B cell (primary cell): Measurements from ENCODE around the gene HOXB3. TPM values are rescaled to one million over a fixed set of nuclear protein-coding genes. Genes with fewer than 3 reads are reported as not detected.

Experiments
- ATAC-seq: fragments of 200-7000 bp; cut with Tn5 transposase; one replicate; pipeline ENCODE4 v1.10.0; 2021; ENCODE audit warnings: low read depth, mild to moderate bottlenecking, moderate number of reproducible peaks, moderate library complexity
- CTCF ChIA-PET: fragments of 350-600 bp; sonication (Branson Sonifier 250); formaldehyde crosslinking; loops from one replicate; lab custom pipeline; 2021; ENCODE audit warnings: antibody characterized with exemption, inconsistent platforms; lab: Charles Lee
- POLR2A ChIA-PET: fragments of 350-600 bp; sonication (Branson Sonifier 250); formaldehyde crosslinking; loops from one replicate; lab custom pipeline; 2021; ENCODE audit warnings: antibody characterized with exemption; lab: Charles Lee
- DNase-seq: peaks from one replicate; pipeline ENCODE4 v3.0.0; 2013
- H2AFZ ChIP-seq: 2 replicates; pipeline ENCODE4 v1.6.1; 2012; ENCODE audit warnings: mild to moderate bottlenecking, low read depth, low read length; ENCODE audit not compliant: insufficient read depth, poor library complexity, severe bottlenecking
- H3K27ac ChIP-seq, 2 donors: 1 replicate in 1 of 2; 2 replicates in 1 of 2; pipeline ENCODE4 v1.5.1; 2012 to 2013; ENCODE audit warnings: low read length in 2 of 2, mild to moderate bottlenecking in 2 of 2, moderate library complexity in 1 of 2
- H3K27me3 ChIP-seq, 4 experiments: fragments of 200-600 bp in 1 of 4; sonication (generic) in 1 of 4; replicated peaks in 1 of 4; 1 replicate in 2 of 4; 2 replicates in 2 of 4; pipeline versions ENCODE4 v1.6.1 to v1.7.0; 2013 to 2016; ENCODE audit warnings: low read length in 3 of 4, mild to moderate bottlenecking in 2 of 4, mixed read lengths in 1 of 4, moderate library complexity in 1 of 4; ENCODE audit not compliant: insufficient read depth in 4 of 4, control insufficient read depth in 3 of 4; ENCODE audit errors: control extremely low read depth in 1 of 4
- H3K36me3 ChIP-seq, 2 experiments: replicated peaks in 1 of 2; 1 replicate in 1 of 2; 2 replicates in 1 of 2; pipeline versions ENCODE4 v1.6.1 to v1.7.1; 2013; ENCODE audit warnings: low read length in 1 of 2; ENCODE audit not compliant: insufficient read depth in 2 of 2, control insufficient read depth in 1 of 2; ENCODE audit errors: control extremely low read depth in 1 of 2, extremely low read depth in 1 of 2
- H3K4me1 ChIP-seq, 2 donors: fragments of 200-600 bp in 1 of 2; sonication (generic) in 1 of 2; 1 replicate in 1 of 2; 2 replicates in 1 of 2; pipeline versions ENCODE4 v1.5.1 to v1.6.1; 2013 to 2017; ENCODE audit warnings: low read length in 2 of 2; ENCODE audit not compliant: control insufficient read depth in 2 of 2, insufficient read depth in 2 of 2
- H3K4me2 ChIP-seq: replicated peaks from 2 replicates; pipeline ENCODE3; 2012; ENCODE audit warnings: mild to moderate bottlenecking, low read depth, low read length; ENCODE audit not compliant: poor library complexity, severe bottlenecking
- H3K4me3 ChIP-seq, 5 experiments: fragments of 200-600 bp in 1 of 5; sonication (generic) in 1 of 5; 1 replicate in 3 of 5; 2 replicates in 2 of 5; pipeline versions ENCODE4 v1.5.1 to v1.7.0; 2011 to 2016; ENCODE audit warnings: low read length in 4 of 5, mild to moderate bottlenecking in 4 of 5, low read depth in 2 of 5, control low read depth in 1 of 5, moderate library complexity in 1 of 5; ENCODE audit not compliant: insufficient read depth in 1 of 5; ENCODE audit errors: control extremely low read depth in 1 of 5, extremely low read depth in 1 of 5
- H3K79me2 ChIP-seq: fragments of 200-600 bp; sonication (generic); one replicate; pipeline ENCODE4 v1.6.0; 2016; ENCODE audit warnings: low read length; ENCODE audit not compliant: control insufficient read depth, insufficient read depth
- H3K9ac ChIP-seq: fragments of 200-600 bp; sonication (generic); 2 replicates; pipeline ENCODE4 v1.6.1; 2017; ENCODE audit warnings: mild to moderate bottlenecking, low read length, moderate library complexity
- H3K9me3 ChIP-seq, 3 donors: one replicate each; pipeline versions ENCODE4 v1.6.1 to v1.7.1; 2013; ENCODE audit warnings: low read length in 2 of 3; ENCODE audit not compliant: control insufficient read depth in 2 of 3, insufficient read depth in 1 of 3; ENCODE audit errors: control extremely low read depth in 1 of 3
- H4K20me1 ChIP-seq: 2 replicates; pipeline ENCODE4 v1.6.0; 2012; ENCODE audit warnings: mild to moderate bottlenecking, low read length; ENCODE audit not compliant: insufficient read depth, control insufficient read depth, poor library complexity, severe bottlenecking
- H3K27ac Mint-ChIP-seq: one replicate; pipeline ENCODE4 v1.8.0; 2021; ENCODE audit warnings: mixed read lengths
- H3K27me3 Mint-ChIP-seq: one replicate; pipeline ENCODE4 v1.8.0; 2021; ENCODE audit warnings: mixed read lengths
- H3K4me1 Mint-ChIP-seq: one replicate; pipeline ENCODE4 v1.8.0; 2021; ENCODE audit warnings: mixed read lengths
- H3K4me3 Mint-ChIP-seq: one replicate; pipeline ENCODE4 v1.8.0; 2021; ENCODE audit warnings: mixed read lengths
- H3K9me3 Mint-ChIP-seq: one replicate; pipeline ENCODE4 v1.8.0; 2022; ENCODE audit warnings: mixed read lengths; ENCODE audit not compliant: insufficient read depth
- EZH2 ChIP-seq: IDR thresholded peaks from 2 replicates; pipeline ENCODE4 v1.6.1; 2012; ENCODE audit warnings: borderline replicate concordance, low read depth, mild to moderate bottlenecking, moderate library complexity, low read length; ENCODE audit not compliant: insufficient read depth, poor library complexity, severe bottlenecking
- WGBS: methylation state at CpG from one replicate; pipeline ENCODE4 v1.1.5; 2013; ENCODE audit warnings: missing lambda C conversion rate; ENCODE audit not compliant: insufficient coverage; 5-methylcytosine and 5-hydroxymethylcytosine counted together
- intact Hi-C: fragments of 100-400 bp; cut with micrococcal nuclease; formaldehyde crosslinking; loops from one replicate; pipeline ENCODE4 v1.10.0; 2022
- polyA plus RNA-seq: library from polyadenylated mRNA; depleted of rRNA; stranded (reverse); fragments of >200 nt; gene quantifications from 2 replicates; pipeline ENCODE4 v1.2.3, GENCODE V29; 2012
- total RNA-seq, 2 donors: library from RNA; stranded (reverse); fragments of 120-200 nt in 1 of 2; gene quantifications; 1 replicate in 1 of 2; 2 replicates in 1 of 2; pipeline versions ENCODE4 v1.2.3 to v1.2.4, GENCODE V29; 2013 to 2022
- TF ChIP-seq, protein P1 (sequence below): fragments of 200-600 bp; IDR thresholded peaks from one replicate; pipeline ENCODE4 v1.8.0; 2022; ENCODE audit warnings: antibody characterized with exemption, mild to moderate bottlenecking

The HOXB3 gene
- total and polyA plus RNA-seq, 2 donors (not counting 1 experiment from before 2014, with no cell fraction given) = 3.0 to 4.0 TPM

DNA sequence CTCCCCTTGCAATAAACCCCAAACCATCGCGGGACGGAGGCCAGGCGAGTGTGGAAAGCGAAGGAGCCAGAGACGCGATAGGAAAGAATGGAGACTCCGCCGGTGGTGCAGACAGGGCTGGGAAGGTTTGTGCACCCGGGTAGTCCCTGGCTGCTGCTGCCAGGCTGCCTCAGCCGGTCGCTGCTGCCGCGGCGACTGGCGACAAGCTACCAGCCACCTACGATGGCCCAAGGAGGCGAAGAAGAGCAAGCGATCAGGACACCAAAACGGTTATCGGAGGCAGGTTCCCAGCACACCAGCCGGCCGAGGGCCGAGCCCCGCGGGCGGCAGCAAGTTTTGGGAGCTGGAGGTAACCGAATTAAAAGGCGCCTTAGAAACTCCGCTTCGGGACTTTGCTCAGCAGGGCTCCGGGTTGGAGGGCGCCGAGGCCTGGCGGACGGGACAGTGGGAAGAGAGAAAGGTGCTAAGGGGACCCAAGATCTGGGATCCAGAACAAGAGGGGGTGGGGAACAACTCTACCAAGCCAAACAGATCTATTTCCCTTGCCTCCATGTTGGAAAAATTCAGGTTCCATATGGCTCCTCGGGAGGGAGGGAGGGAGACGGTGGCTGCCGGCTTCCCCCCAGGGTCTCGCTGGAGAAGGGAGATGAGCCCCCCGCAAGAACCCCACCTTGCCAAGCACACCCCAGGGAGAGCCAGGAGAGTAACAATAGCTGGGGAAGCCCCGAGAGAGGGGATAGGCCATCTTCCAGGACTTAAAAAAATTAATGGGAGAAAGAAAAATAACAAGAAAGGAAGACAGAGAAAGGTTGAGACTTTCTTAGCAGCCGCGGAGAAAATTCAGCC, 35.4 kb downstream of the HOXB3 start:
- peaks cover 0 to 8% (median 0%) of the 10 kb centered on the region in 3 donors for H3K9me3 ChIP-seq
- POLR2A ChIA-PET = no interaction called here
- H3K79me2 ChIP-seq = no peaks in the 10 kb centered on the region
- peaks cover 4% of the 10 kb centered on the region for H3K4me1 Mint-ChIP-seq
- ATAC-seq = no peak
- no peak overlapping the region for H3K4me2 ChIP-seq
- H2AFZ ChIP-seq = no peak overlapping the region
- DNase-seq = no peak
- no peak overlapping the region for H3K27ac Mint-ChIP-seq
- H3K27ac ChIP-seq = no peak overlapping the region
- peaks cover 0 to 4% of the 10 kb centered on the region in 2 donors for H3K4me1 ChIP-seq
- H3K9me3 Mint-ChIP-seq = no peaks in the 10 kb centered on the region
- H3K4me3 ChIP-seq = no peak overlapping the region
- no peaks in the 10 kb centered on the region for H4K20me1 ChIP-seq
- H3K4me3 Mint-ChIP-seq = no peak overlapping the region
- no peak overlapping the region for H3K9ac ChIP-seq
- H3K27me3 ChIP-seq = peaks cover 0 to 31% (median 10%) of the 10 kb centered on the region in 4 experiments
- intact Hi-C loops = no loop called here
- H3K27me3 Mint-ChIP-seq = peaks cover 39% of the 10 kb centered on the region
- WGBS = 88% methylated on average over 35 of the region's 44 CpGs
- CTCF ChIA-PET = interaction anchor here (0.5 kb wide), 1 partner anchor 33 kb away, joined by 4 read pairs; no protein-coding TSS in a partner anchor
- no peak for TF ChIP-seq EZH2
- TF ChIP-seq, protein P1, sequence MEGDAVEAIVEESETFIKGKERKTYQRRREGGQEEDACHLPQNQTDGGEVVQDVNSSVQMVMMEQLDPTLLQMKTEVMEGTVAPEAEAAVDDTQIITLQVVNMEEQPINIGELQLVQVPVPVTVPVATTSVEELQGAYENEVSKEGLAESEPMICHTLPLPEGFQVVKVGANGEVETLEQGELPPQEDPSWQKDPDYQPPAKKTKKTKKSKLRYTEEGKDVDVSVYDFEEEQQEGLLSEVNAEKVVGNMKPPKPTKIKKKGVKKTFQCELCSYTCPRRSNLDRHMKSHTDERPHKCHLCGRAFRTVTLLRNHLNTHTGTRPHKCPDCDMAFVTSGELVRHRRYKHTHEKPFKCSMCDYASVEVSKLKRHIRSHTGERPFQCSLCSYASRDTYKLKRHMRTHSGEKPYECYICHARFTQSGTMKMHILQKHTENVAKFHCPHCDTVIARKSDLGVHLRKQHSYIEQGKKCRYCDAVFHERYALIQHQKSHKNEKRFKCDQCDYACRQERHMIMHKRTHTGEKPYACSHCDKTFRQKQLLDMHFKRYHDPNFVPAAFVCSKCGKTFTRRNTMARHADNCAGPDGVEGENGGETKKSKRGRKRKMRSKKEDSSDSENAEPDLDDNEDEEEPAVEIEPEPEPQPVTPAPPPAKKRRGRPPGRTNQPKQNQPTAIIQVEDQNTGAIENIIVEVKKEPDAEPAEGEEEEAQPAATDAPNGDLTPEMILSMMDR = no peak
- no peaks in the 10 kb centered on the region for H3K36me3 ChIP-seq

DNA sequence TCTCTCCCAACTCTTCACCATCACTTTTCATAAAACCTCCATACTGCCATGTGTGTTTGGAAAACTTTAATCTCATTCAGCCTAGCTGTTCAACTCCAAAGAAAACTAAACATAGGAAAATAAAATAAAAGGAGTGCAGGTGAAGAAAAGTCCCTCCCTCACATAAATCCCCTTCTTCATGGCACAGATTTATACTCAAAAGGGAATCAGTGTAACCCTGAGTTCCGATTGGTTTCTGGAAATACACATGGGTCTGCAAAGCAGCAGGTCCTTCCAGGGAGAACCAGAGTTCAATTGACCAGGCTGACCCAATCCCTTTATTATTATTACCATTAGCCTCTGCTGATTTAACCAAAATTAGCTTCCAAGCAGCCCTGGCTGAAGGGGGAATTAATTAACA, 36.2 kb downstream of the HOXB3 start:
- CTCF ChIA-PET = interaction anchor here (0.5 kb wide), 1 partner anchor 32 kb away, joined by 4 read pairs; no protein-coding TSS in a partner anchor
- Histone ChIP-seq H2AFZ (no peak overlapping the region), H3K4me1 (peaks cover 0 to 4% of the 10 kb centered on the region in 2 donors), H3K4me3 (no peak overlapping the region), H3K4me2 (no peak overlapping the region), H3K36me3 (no peaks in the 10 kb centered on the region), H3K9ac (no peak overlapping the region), H3K27me3 (peaks cover 0 to 31% (median 10%) of the 10 kb centered on the region in 4 experiments), H3K79me2 (no peaks in the 10 kb centered on the region), H4K20me1 (no peaks in the 10 kb centered on the region), H3K9me3 (peaks cover 0 to 8% (median 0%) of the 10 kb centered on the region in 3 donors), H3K27ac (no peak overlapping the region)
- Mint-ChIP-seq H3K4me1 (peaks cover 4% of the 10 kb centered on the region), H3K9me3 (no peaks in the 10 kb centered on the region), H3K4me3 (no peak overlapping the region), H3K27me3 (peaks cover 34% of the 10 kb centered on the region), H3K27ac (no peak overlapping the region)
- intact Hi-C loops = no loop called here
- no peak for ATAC-seq
- TF ChIP-seq EZH2 = no peak
- TF ChIP-seq, protein P1 = no peak
- POLR2A ChIA-PET = no interaction called here
- DNase-seq = no peak
- 100% methylated on average over 1 of the region's 1 CpG for WGBS
